KMS-11 (cell line): ENCODE data around the gene ATRIP.

Experiments used
- H2AFZ ChIP-seq: fragments of 200-600 bp; sonication (generic); 2 replicates; pipeline ENCODE4 v1.6.1; 2016; ENCODE audit warnings: antibody characterized with exemption, mixed run types, low read depth
- H3K27ac ChIP-seq: fragments of 200-600 bp; sonication (generic); 2 replicates; pipeline ENCODE4 v1.6.1; 2016; ENCODE audit warnings: mild to moderate bottlenecking, mixed run types
- H3K27me3 ChIP-seq: fragments of 200-600 bp; sonication (generic); 2 replicates; pipeline ENCODE4 v1.6.1; 2017; ENCODE audit warnings: mild to moderate bottlenecking, low read depth, mixed run types, moderate library complexity; ENCODE audit not compliant: insufficient read depth
- H3K36me3 ChIP-seq: fragments of 200-600 bp; sonication (generic); 2 replicates; pipeline ENCODE4 v1.6.1; 2017; ENCODE audit warnings: mild to moderate bottlenecking, mixed run types; ENCODE audit not compliant: insufficient read depth
- H3K4me1 ChIP-seq: fragments of 200-600 bp; sonication (generic); 2 replicates; pipeline ENCODE4 v1.6.1; 2016; ENCODE audit warnings: mild to moderate bottlenecking, low read depth, mixed run types; ENCODE audit not compliant: poor library complexity, severe bottlenecking
- H3K4me2 ChIP-seq: fragments of 200-600 bp; sonication (generic); 2 replicates; pipeline ENCODE4 v1.7.0; 2016; ENCODE audit warnings: mild to moderate bottlenecking, mixed run types
- H3K4me3 ChIP-seq: fragments of 200-600 bp; sonication (generic); IDR thresholded peaks from 2 replicates; pipeline ENCODE4 v1.6.1; 2017; ENCODE audit warnings: low read depth, low read length, mixed read lengths; ENCODE audit not compliant: insufficient read depth
- H3K79me2 ChIP-seq: fragments of 200-600 bp; sonication (generic); 2 replicates; pipeline ENCODE4 v1.6.1; 2016; ENCODE audit warnings: low read depth, mixed run types; ENCODE audit not compliant: insufficient read depth
- H3K9ac ChIP-seq: fragments of 200-600 bp; sonication (generic); 2 replicates; pipeline ENCODE4 v1.6.1; 2016; ENCODE audit warnings: mild to moderate bottlenecking, mixed run types
- H4K20me1 ChIP-seq: fragments of 200-600 bp; sonication (generic); 2 replicates; pipeline ENCODE4 v1.6.1; 2016; ENCODE audit warnings: mild to moderate bottlenecking, mixed run types; ENCODE audit not compliant: insufficient read depth
- TF ChIP-seq, protein P1 (sequence below): fragments of 200-600 bp; sonication (generic); conservative IDR thresholded peaks from 2 replicates; pipeline ENCODE4 v1.6.1; 2017; ENCODE audit warnings: low read depth, mild to moderate bottlenecking, antibody characterized with exemption, low read length, moderate library complexity, mixed read lengths

The ATRIP gene

DNA sequence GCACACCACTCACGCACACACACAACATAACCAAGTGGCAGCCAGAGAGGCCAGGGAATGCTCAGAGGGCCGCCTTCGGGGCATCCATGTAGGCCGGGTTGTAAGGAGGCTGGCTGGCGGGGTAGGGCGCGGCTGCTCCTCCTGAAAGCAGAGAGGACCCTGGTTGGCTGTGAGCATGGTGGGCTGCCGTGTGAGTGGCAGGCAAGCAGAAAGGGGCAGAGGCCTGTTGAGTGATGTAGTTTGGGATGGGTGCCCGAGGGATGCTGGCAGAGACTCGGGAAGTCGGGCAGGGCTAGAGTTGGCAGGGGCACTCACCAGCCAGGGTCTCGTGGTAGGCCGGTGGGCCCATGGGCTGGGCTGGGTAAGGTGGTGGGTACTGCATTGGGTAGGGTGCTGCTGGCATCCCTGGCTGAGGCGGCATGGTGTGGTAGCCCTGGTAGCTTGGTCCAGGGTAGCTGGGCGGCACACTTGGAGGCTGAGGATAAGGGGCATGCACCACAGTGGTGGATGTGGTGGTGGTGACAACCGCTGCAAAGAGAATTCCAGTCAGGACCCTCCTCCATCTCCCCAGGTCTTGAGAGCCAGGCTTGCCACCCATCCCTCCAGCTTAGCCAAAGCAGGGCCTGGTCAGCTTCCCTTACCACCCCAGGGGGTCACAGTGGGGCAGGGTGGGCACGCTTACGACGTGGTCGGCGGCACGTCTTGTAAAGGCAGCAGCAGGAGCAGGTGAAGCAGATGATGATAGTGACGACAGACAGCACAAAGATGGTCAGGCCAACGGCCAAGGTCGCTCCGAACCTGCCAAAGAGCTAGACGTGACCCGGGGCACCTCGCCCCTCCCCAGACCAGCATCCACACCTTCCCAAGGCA is 22.7 kb downstream of the ATRIP start:
- peaks cover 50% of the 10 kb centered on the region for H3K4me1 ChIP-seq
- TF ChIP-seq, protein P1, sequence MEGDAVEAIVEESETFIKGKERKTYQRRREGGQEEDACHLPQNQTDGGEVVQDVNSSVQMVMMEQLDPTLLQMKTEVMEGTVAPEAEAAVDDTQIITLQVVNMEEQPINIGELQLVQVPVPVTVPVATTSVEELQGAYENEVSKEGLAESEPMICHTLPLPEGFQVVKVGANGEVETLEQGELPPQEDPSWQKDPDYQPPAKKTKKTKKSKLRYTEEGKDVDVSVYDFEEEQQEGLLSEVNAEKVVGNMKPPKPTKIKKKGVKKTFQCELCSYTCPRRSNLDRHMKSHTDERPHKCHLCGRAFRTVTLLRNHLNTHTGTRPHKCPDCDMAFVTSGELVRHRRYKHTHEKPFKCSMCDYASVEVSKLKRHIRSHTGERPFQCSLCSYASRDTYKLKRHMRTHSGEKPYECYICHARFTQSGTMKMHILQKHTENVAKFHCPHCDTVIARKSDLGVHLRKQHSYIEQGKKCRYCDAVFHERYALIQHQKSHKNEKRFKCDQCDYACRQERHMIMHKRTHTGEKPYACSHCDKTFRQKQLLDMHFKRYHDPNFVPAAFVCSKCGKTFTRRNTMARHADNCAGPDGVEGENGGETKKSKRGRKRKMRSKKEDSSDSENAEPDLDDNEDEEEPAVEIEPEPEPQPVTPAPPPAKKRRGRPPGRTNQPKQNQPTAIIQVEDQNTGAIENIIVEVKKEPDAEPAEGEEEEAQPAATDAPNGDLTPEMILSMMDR, result no peak
- peaks cover 24% of the 10 kb centered on the region; the same call in 1 of the 2 replicates for H3K79me2 ChIP-seq
- no peak overlapping the region for H3K4me2 ChIP-seq
- H3K9ac ChIP-seq, result no peak overlapping the region
- H3K4me3 ChIP-seq, result no peak overlapping the region
- H3K27ac ChIP-seq, result no peak overlapping the region
- no peaks in the 10 kb centered on the region for H4K20me1 ChIP-seq
- no peak overlapping the region for H2AFZ ChIP-seq
- H3K27me3 ChIP-seq, result no peaks in the 10 kb centered on the region
- no peaks in the 10 kb centered on the region for H3K36me3 ChIP-seq

DNA sequence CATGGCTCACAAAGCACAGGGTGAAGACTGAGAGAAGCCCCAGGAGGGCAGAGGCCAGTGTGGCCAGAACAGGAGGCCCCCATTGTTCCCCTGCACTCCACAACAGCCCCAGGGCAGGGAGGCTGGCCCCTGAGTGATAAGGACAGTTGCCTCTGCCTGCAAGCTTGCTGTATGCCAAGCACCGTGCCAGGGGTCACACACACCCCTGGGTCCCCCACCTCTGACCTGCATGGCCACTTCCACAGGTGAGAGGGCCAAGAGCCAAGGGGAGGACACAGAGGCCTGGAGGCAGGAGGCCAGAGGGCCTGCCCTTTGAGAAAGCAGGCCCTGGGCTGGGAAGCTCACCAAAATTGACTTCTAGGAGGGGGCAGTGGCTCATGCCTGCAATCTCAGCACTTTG is 23.7 kb downstream of the ATRIP start:
- Histone ChIP-seq H2AFZ (no peak overlapping the region), H4K20me1 (no peaks in the 10 kb centered on the region), H3K79me2 (peaks cover 24% of the 10 kb centered on the region; the same call in 1 of the 2 replicates), H3K27me3 (no peaks in the 10 kb centered on the region), H3K27ac (no peak overlapping the region), H3K4me2 (no peak overlapping the region), H3K4me3 (no peak overlapping the region), H3K36me3 (no peaks in the 10 kb centered on the region), H3K4me1 (peaks cover 52% of the 10 kb centered on the region), H3K9ac (no peak overlapping the region)
- TF ChIP-seq, protein P1, result no peak

DNA sequence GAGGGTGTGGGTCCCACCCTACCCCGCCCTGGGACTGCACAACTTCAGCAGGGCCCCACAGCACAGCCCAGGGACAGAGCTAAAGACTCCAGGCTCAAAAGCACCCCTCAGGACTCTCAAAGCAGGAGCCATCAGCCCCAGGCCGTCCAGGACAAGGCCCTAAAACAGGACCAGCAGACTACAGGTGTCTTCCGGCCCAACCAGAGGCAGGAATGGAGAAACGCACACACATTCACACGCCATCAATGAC is 26.1 kb downstream of the ATRIP start:
- TF ChIP-seq, protein P1, result no peak
- peaks cover 39% of the 10 kb centered on the region for H3K4me1 ChIP-seq
- peaks cover 14% of the 10 kb centered on the region; the same call in 1 of the 2 replicates for H3K79me2 ChIP-seq
- no peaks in the 10 kb centered on the region for H3K27me3 ChIP-seq
- H3K4me2 ChIP-seq, result peak overlapping the region; percentile 57; the same call in 1 of the 2 replicates
- H3K27ac ChIP-seq, result peak overlapping the region; percentile 92
- H3K4me3 ChIP-seq, result no peak overlapping the region
- no peaks in the 10 kb centered on the region for H3K36me3 ChIP-seq
- H3K9ac ChIP-seq, result peak overlapping the region; percentile 69
- H2AFZ ChIP-seq, result peak overlapping the region; percentile 25; the same call in 1 of the 2 replicates
- H4K20me1 ChIP-seq, result no peaks in the 10 kb centered on the region

DNA sequence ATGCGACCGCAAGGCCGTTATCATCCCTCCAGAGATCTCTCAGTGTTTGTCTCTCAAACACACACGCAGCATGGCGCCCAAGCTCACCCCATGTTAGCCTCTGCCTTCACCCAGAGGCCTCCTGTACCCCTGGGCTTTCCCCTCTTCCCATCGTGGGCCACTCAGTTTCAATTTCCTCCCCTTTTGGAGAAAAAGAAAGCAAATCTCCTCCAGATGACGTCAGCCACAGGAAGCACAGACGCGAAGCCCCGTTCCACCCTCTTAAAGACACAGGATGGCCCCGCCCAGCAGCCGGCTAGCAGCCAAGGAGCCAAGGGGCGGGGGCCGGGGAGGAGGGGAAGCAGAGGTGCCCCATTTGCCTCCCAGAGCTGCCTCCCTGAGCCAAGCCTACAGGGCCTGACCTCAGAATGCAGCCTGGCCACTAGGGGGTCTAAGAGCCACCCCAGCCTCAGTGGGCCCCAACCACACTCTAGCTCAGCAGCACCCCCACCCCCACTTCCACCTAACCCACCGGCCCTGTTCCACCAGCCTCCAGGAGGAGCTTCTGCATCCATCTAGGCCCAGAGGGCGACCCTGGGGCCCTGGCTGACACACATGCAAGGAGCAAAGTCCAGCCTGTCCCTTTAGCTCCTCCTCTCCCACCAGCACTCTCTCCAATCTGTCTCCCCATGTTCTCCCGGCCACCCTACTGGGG is 26.5 kb downstream of the ATRIP start:
- H3K27ac ChIP-seq, result peak overlapping the region; percentile 92
- TF ChIP-seq, protein P1, result 0 out of 2 replicates have a peak, but pooled peaks have one; percentile 21
- no peaks in the 10 kb centered on the region for H4K20me1 ChIP-seq
- peak overlapping the region; percentile 62 for H2AFZ ChIP-seq
- H3K4me3 ChIP-seq, result no peak overlapping the region
- H3K79me2 ChIP-seq, result peaks cover 14% of the 10 kb centered on the region; the same call in 1 of the 2 replicates
- H3K4me2 ChIP-seq, result peak overlapping the region; percentile 84
- peaks cover 39% of the 10 kb centered on the region for H3K4me1 ChIP-seq
- no peaks in the 10 kb centered on the region for H3K27me3 ChIP-seq
- no peaks in the 10 kb centered on the region for H3K36me3 ChIP-seq
- peak overlapping the region; percentile 69 for H3K9ac ChIP-seq
